SW 1271 (cell line): ENCODE data around the gene SNORC.
"Not testable (repeated sequence)": the region's sequence is repeated elsewhere in the genome, so short reads cannot be mapped to it uniquely, and the experiment has no call there.

ENCODE experiments used
- DNase-seq, 2 experiments: peaks; one replicate each; lab custom pipeline; 2025; lab: John Stamatoyannopoulos, UW

Gene SNORC

GRCh38 chr2:232870018-232870765, at the start of gene SNORC:
Gene SNORC, plus strand, starts transcription at chr2:232870264. Its CDS starts 78 bp downstream, at chr2:232870342.
- DNase-seq = no peak

- DNase-seq = no peak
These were observed 40.1 kb upstream of the SNORC start for GRCh38 chr2:232829988-232830387.

GRCh38 chr2:232831496-232831895, 38.6 kb upstream of the SNORC start:
- DNase-seq = no peak

GRCh38 chr2:232833830-232834229, 36.2 kb upstream of the SNORC start:
- DNase-seq = no peak

- no peak for DNase-seq
These were observed 34.3 kb upstream of the SNORC start for GRCh38 chr2:232835687-232836208.

GRCh38 chr2:232836934-232837333, 33.1 kb upstream of the SNORC start:
- no peak for DNase-seq

- peak in 1 of 2 experiments; percentile 64 for DNase-seq
These were observed 31.6 kb upstream of the SNORC start for GRCh38 chr2:232838406-232838874.

- no peak for DNase-seq
These were observed 30.5 kb upstream of the SNORC start for GRCh38 chr2:232839411-232840079.

GRCh38 chr2:232842689-232843088, 27.4 kb upstream of the SNORC start:
- DNase-seq = no peak

GRCh38 chr2:232843834-232844233, 26.2 kb upstream of the SNORC start:
- no peak for DNase-seq

GRCh38 chr2:232846055-232846454, 24.0 kb upstream of the SNORC start:
- DNase-seq = no peak

- DNase-seq = no peak
These were observed 20.0 kb upstream of the SNORC start for GRCh38 chr2:232850039-232850438.

- DNase-seq = not testable (repeated sequence)
These were observed 18.0 kb upstream of the SNORC start for GRCh38 chr2:232852081-232852480.

- no peak for DNase-seq
These were observed 17.4 kb upstream of the SNORC start for GRCh38 chr2:232852676-232853075.

GRCh38 chr2:232854082-232854481, 16.0 kb upstream of the SNORC start:
- peak in 1 of 2 experiments; percentile 30 for DNase-seq

- DNase-seq = no peak
These were observed 12.9 kb upstream of the SNORC start for GRCh38 chr2:232857158-232857563.

- DNase-seq = no peak
These were observed 10.6 kb upstream of the SNORC start for GRCh38 chr2:232859385-232859916.

GRCh38 chr2:232860593-232861241, 9.3 kb upstream of the SNORC start:
- DNase-seq = no peak

- no peak for DNase-seq
These were observed 8.7 kb upstream of the SNORC start for GRCh38 chr2:232861353-232861752.

GRCh38 chr2:232863996-232864395, 6.1 kb upstream of the SNORC start:
- no peak for DNase-seq

- no peak for DNase-seq
These were observed 4.9 kb upstream of the SNORC start for GRCh38 chr2:232865165-232865564.

- DNase-seq = no peak
These were observed 4.0 kb upstream of the SNORC start for GRCh38 chr2:232866104-232866503.
